T-cell (primary cell): ENCODE data around the gene TOB2. TPM values are rescaled to one million over a fixed set of nuclear protein-coding genes. Genes with fewer than 3 reads are reported as not detected.

Source experiments
- ATAC-seq, 4 experiments: fragments of 200-7000 bp in 3 of 4; fragments of 150-1000 bp in 1 of 4; cut with Tn5 transposase; replicated peaks in 1 of 4; 1 replicate in 3 of 4; 2 replicates in 1 of 4; pipeline ENCODE4 v1.10.0; 2021; ENCODE audit warnings: moderate library complexity in 3 of 4, mild to moderate bottlenecking in 2 of 4, moderate number of reproducible peaks in 1 of 4
- CTCF ChIA-PET, 2 donors: fragments of 300-600 bp; sonication (Branson Sonifier 250); formaldehyde crosslinking; loops; one replicate each; lab custom pipeline; 2022; ENCODE audit warnings: antibody characterized with exemption in 2 of 2; lab: Charles Lee
- POLR2A ChIA-PET, 2 donors: fragments of 300-600 bp; sonication (Branson Sonifier 250); formaldehyde crosslinking; loops; one replicate each; lab custom pipeline; 2022; ENCODE audit warnings: antibody characterized with exemption in 2 of 2; lab: Charles Lee
- DNase-seq, 35 experiments: peaks; one replicate each; pipeline versions ENCODE4 v3.0.0 to v3.0.0-alpha.2; 2013 to 2023
- H3K27ac ChIP-seq: one replicate; pipeline ENCODE4 v1.5.1; 2013; ENCODE audit warnings: low read length
- H3K27me3 ChIP-seq, 2 experiments: replicated peaks in 1 of 2; 1 replicate in 1 of 2; 2 replicates in 1 of 2; pipeline versions ENCODE4 v1.6.1 to v1.7.0; 2013; ENCODE audit warnings: low read length in 1 of 2, mixed read lengths in 1 of 2; ENCODE audit not compliant: control insufficient read depth in 2 of 2, insufficient read depth in 2 of 2; ENCODE audit errors: extremely low read depth in 1 of 2
- H3K36me3 ChIP-seq, 2 donors: 1 replicate in 1 of 2; 2 replicates in 1 of 2; pipeline versions ENCODE4 v1.6.1 to v1.7.0; 2013; ENCODE audit warnings: low read length in 1 of 2; ENCODE audit not compliant: control insufficient read depth in 2 of 2, insufficient read depth in 1 of 2; ENCODE audit errors: extremely low read depth in 1 of 2
- H3K4me1 ChIP-seq, 2 experiments: 1 replicate in 1 of 2; 2 replicates in 1 of 2; pipeline versions ENCODE4 v1.6.1 to v1.7.0; 2013; ENCODE audit warnings: low read length in 2 of 2, mixed read lengths in 1 of 2; ENCODE audit not compliant: insufficient read depth in 2 of 2, control insufficient read depth in 1 of 2; ENCODE audit errors: extremely low read depth in 1 of 2
- H3K4me3 ChIP-seq, 2 donors: 1 replicate in 1 of 2; 2 replicates in 1 of 2; pipeline versions ENCODE4 v1.5.1 to v1.7.0; 2013; ENCODE audit warnings: mild to moderate bottlenecking in 2 of 2, low read length in 1 of 2, moderate library complexity in 1 of 2; ENCODE audit not compliant: control insufficient read depth in 1 of 2; ENCODE audit errors: extremely low read depth in 1 of 2
- H3K9me3 ChIP-seq: 2 replicates; pipeline ENCODE4 v1.7.0; 2013
- H3K27ac Mint-ChIP-seq, 2 donors: one replicate each; pipeline ENCODE4 v1.8.0; 2020 to 2021; ENCODE audit warnings: mild to moderate bottlenecking in 2 of 2, mixed read lengths in 2 of 2
- H3K27me3 Mint-ChIP-seq, 2 donors: one replicate each; pipeline ENCODE4 v1.8.0; 2021 to 2022; ENCODE audit warnings: mixed read lengths in 2 of 2
- H3K36me3 Mint-ChIP-seq: one replicate; pipeline ENCODE4 v1.8.0; 2021; ENCODE audit warnings: mixed read lengths
- H3K4me1 Mint-ChIP-seq, 3 donors: one replicate each; pipeline ENCODE4 v1.8.0; 2020 to 2022; ENCODE audit warnings: mixed read lengths in 3 of 3, mild to moderate bottlenecking in 1 of 3
- H3K4me3 Mint-ChIP-seq, 3 donors: one replicate each; pipeline ENCODE4 v1.8.0; 2020 to 2022; ENCODE audit warnings: mild to moderate bottlenecking in 3 of 3, mixed read lengths in 3 of 3, moderate library complexity in 3 of 3
- H3K9me3 Mint-ChIP-seq, 3 donors: one replicate each; pipeline ENCODE4 v1.8.0; 2020 to 2022; ENCODE audit warnings: mixed read lengths in 3 of 3
- WGBS: methylation state at CpG from one replicate; pipeline ENCODE4 v1.1.5; 2013; ENCODE audit warnings: missing lambda C conversion rate; ENCODE audit not compliant: insufficient coverage; 5-methylcytosine and 5-hydroxymethylcytosine counted together
- total RNA-seq, 35 experiments: library from RNA in 6 of 35; stranded (reverse) in 6 of 35; fragments of 120-200 nt in 1 of 35; gene quantifications; one replicate each; pipeline versions ENCODE4 v1.2.1 to v1.2.4 and lab custom pipeline; 2013 to 2026

TOB2 gene
- total RNA-seq, 5 donors from 2014 or later (not counting 1 experiment from before 2014, with no cell fraction given): 22.2 to 48.6 (median 37.9) TPM

- no peaks in the 10 kb centered on the region for H3K27me3 ChIP-seq
- no peaks in the 10 kb centered on the region for H3K9me3 ChIP-seq
- DNase-seq (no peak), ATAC-seq (no peak)
- H3K4me3 ChIP-seq: no peak overlapping the region
- WGBS: no CpG with 5 or more reads among the region's 7 CpGs
- H3K4me1 ChIP-seq: peaks cover 0 to 10% of the 10 kb centered on the region in 2 experiments
- H3K36me3 ChIP-seq: peaks cover 0 to 22% of the 10 kb centered on the region in 2 donors
- Mint-ChIP-seq H3K27ac (no peak overlapping the region), H3K4me3 (no peak overlapping the region), H3K4me1 (peaks cover 7 to 20% (median 14%) of the 10 kb centered on the region in 3 donors), H3K36me3 (peaks cover 15% of the 10 kb centered on the region), H3K9me3 (no peaks in the 10 kb centered on the region), H3K27me3 (no peaks in the 10 kb centered on the region)
- ChIA-PET CTCF (no interaction called here), POLR2A (no interaction called here)
- H3K27ac ChIP-seq: no peak overlapping the region
Measured at GRCh38 chr22:41387341-41387740, 59.3 kb downstream of the TOB2 start.

DNA sequence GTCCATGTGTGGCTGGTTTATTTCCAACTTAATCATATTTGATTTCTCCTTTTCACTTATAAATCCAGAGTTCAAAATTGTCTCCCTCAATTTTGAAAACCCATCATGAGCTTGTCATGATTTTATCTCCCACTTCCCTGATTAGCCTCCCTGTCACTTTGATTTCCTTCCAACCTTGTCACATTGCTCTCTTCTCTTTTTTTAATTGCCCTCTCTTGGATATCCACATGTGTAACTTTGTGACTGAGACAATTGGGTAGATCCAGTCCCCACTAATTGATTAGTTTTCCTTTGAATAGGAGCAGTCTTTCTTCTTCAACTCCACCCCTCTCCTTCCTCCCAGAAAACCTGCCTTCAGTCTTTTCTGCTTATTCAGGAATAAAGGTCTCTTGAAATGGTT lies 62.5 kb downstream of the TOB2 start:
- Mint-ChIP-seq H3K4me3 (peak overlapping the region in 2 of 3 donors; percentile 87 to 88), H3K27ac (peak overlapping the region; percentile 0 to 5), H3K36me3 (peaks cover 6% of the 10 kb centered on the region), H3K9me3 (no peaks in the 10 kb centered on the region), H3K4me1 (peaks cover 9 to 23% (median 20%) of the 10 kb centered on the region in 3 donors), H3K27me3 (no peaks in the 10 kb centered on the region)
- Histone ChIP-seq H3K9me3 (no peaks in the 10 kb centered on the region), H3K27ac (no peak overlapping the region), H3K27me3 (no peaks in the 10 kb centered on the region), H3K4me1 (peaks cover 4 to 22% of the 10 kb centered on the region in 2 experiments), H3K36me3 (peaks cover 0 to 13% of the 10 kb centered on the region in 2 donors), H3K4me3 (no peak overlapping the region)
- ChIA-PET POLR2A (no interaction called here), CTCF (no interaction called here)
- DNase-seq: no peak
- no peak for ATAC-seq

Other genes starting within 250 kb of the TOB2 start
- gene L3MBTL2, start 241.5 kb downstream of the TOB2 start, total RNA-seq: 10 to 100 TPM; 31.5 to 46.1 (median 42.1) TPM
- 1 to 10 TPM in 4 of 5 donors, under 1 TPM in 1; 0.75 to 2.3 (median 1.2) TPM for gene CHADL, start 205.9 kb downstream of the TOB2 start, total RNA-seq
- gene RANGAP1, start 160.6 kb downstream of the TOB2 start, total RNA-seq: 100 to 1,000 TPM in 4 of 5 donors, 10 to 100 TPM in 1; 95.0 to 113 (median 104) TPM
- gene ZC3H7B, start 145.3 kb downstream of the TOB2 start, total RNA-seq: 10 to 100 TPM; 38.5 to 50.3 (median 47.9) TPM
- gene TEF, start 64.9 kb downstream of the TOB2 start, total RNA-seq: 10 to 100 TPM in 1 of 5 donors, 1 to 10 TPM in 4; 4.1 to 10.8 (median 4.6) TPM
- gene PHF5A, start 21.9 kb upstream of the TOB2 start, total RNA-seq: 10 to 100 TPM; 29.0 to 45.9 (median 38.0) TPM
- gene ACO2, start 22.3 kb upstream of the TOB2 start, total RNA-seq: 10 to 100 TPM; 72.0 to 82.2 (median 77.0) TPM
- gene POLR3H, start 97.7 kb upstream of the TOB2 start, total RNA-seq: 10 to 100 TPM; 20.6 to 57.7 (median 44.9) TPM
- under 1 TPM in 3 of 5 donors, not detected in 2; 0.13 to 0.23 (median 0.16) TPM for gene CSDC2, start 114.2 kb upstream of the TOB2 start, total RNA-seq
- 10 to 100 TPM; 22.6 to 39.7 (median 33.4) TPM for gene PMM1, start 143.0 kb upstream of the TOB2 start, total RNA-seq
- gene DESI1, start 174.2 kb upstream of the TOB2 start, total RNA-seq: 10 to 100 TPM; 19.9 to 31.3 (median 28.7) TPM
- 100 to 1,000 TPM; 159 to 174 (median 168) TPM for gene XRCC6, start 174.5 kb upstream of the TOB2 start, total RNA-seq
- 100 to 1,000 TPM; 108 to 145 (median 122) TPM for gene SNU13, start 242.1 kb upstream of the TOB2 start, total RNA-seq